ENCODE measurements around the gene MRPS2. TPM values are rescaled to one million over a fixed set of nuclear protein-coding genes. Genes with fewer than 3 reads are reported as not detected.

The MRPS2 gene
- polyA plus RNA-seq, 4 donors = 32.4 to 65.9 (median 41.6) TPM

GRCh38 chr9:135484460-135485277 is 15.8 kb upstream of the MRPS2 start:
- DNase-seq = no peak
- FAIRE-seq = no peak
- 92 to 94% (median 93%) methylated on average over 47 of the region's 47 CpGs for WGBS, 3 donors
- Histone ChIP-seq H3K4me1 (ENCODE audit: control insufficient read depth in 3 of 3, insufficient read depth in 2 of 3, low read depth in 1 of 3, low read length in 2 of 3) (peaks cover 0 to 4% (median 0%) of the 10 kb centered on the region in 3 donors), H3K27ac (ENCODE audit: low read depth in 1 of 3, low read length in 2 of 3) (no peak overlapping the region), H3K9me3 (ENCODE audit: control insufficient read depth in 2 of 2, insufficient read depth in 1 of 2, low read depth in 1 of 2, low read length in 1 of 2) (no peaks in the 10 kb centered on the region), H3K36me3 (ENCODE audit: control insufficient read depth in 3 of 3, insufficient read depth in 2 of 3, low read depth in 1 of 3, low read length in 3 of 3) (peaks cover 0 to 59% (median 2%) of the 10 kb centered on the region in 3 donors), H3K4me3 (ENCODE audit: low read depth in 1 of 3, low read length in 3 of 3) (no peak overlapping the region), H3K27me3 (ENCODE audit: control insufficient read depth in 3 of 3, insufficient read depth in 3 of 3, low read length in 3 of 3) (no peaks in the 10 kb centered on the region)

- Histone ChIP-seq H3K9me3 (ENCODE audit: control insufficient read depth in 2 of 2, insufficient read depth in 1 of 2, low read depth in 1 of 2, low read length in 1 of 2) (no peaks in the 10 kb centered on the region), H3K27me3 (ENCODE audit: control insufficient read depth in 3 of 3, insufficient read depth in 3 of 3, low read length in 3 of 3) (no peaks in the 10 kb centered on the region), H3K27ac (ENCODE audit: low read depth in 1 of 3, low read length in 2 of 3) (no peak overlapping the region), H3K36me3 (ENCODE audit: control insufficient read depth in 3 of 3, insufficient read depth in 2 of 3, low read depth in 1 of 3, low read length in 3 of 3) (peaks cover 0 to 62% (median 2%) of the 10 kb centered on the region in 3 donors), H3K4me3 (ENCODE audit: low read depth in 1 of 3, low read length in 3 of 3) (no peak overlapping the region), H3K4me1 (ENCODE audit: control insufficient read depth in 3 of 3, insufficient read depth in 2 of 3, low read depth in 1 of 3, low read length in 2 of 3) (peaks cover 0 to 4% (median 0%) of the 10 kb centered on the region in 3 donors)
- DNase-seq (no peak), FAIRE-seq (no peak)
- WGBS, 3 donors = 93 to 96% (median 95%) methylated on average over 25 of the region's 25 CpGs
Observed at GRCh38 chr9:135485385-135485784, 15.1 kb upstream of the MRPS2 start.

GRCh38 chr9:135485832-135486231 is 14.7 kb upstream of the MRPS2 start:
- no peaks in the 10 kb centered on the region for H3K9me3 ChIP-seq (ENCODE audit: control insufficient read depth in 2 of 2, insufficient read depth in 1 of 2, low read depth in 1 of 2, low read length in 1 of 2)
- H3K36me3 ChIP-seq (ENCODE audit: control insufficient read depth in 3 of 3, insufficient read depth in 2 of 3, low read depth in 1 of 3, low read length in 3 of 3) = peaks cover 0 to 62% (median 2%) of the 10 kb centered on the region in 3 donors
- H3K27me3 ChIP-seq (ENCODE audit: control insufficient read depth in 3 of 3, insufficient read depth in 3 of 3, low read length in 3 of 3) = no peaks in the 10 kb centered on the region
- no peak for FAIRE-seq
- no peak overlapping the region for H3K4me3 ChIP-seq (ENCODE audit: low read depth in 1 of 3, low read length in 3 of 3)
- no peak for DNase-seq
- no peak overlapping the region for H3K27ac ChIP-seq (ENCODE audit: low read depth in 1 of 3, low read length in 2 of 3)
- WGBS, 3 donors = 92 to 94% (median 93%) methylated on average over 21 of the region's 21 CpGs
- peaks cover 0 to 2% (median 0%) of the 10 kb centered on the region in 3 donors for H3K4me1 ChIP-seq (ENCODE audit: control insufficient read depth in 3 of 3, insufficient read depth in 2 of 3, low read depth in 1 of 3, low read length in 2 of 3)

- no peaks in the 10 kb centered on the region for H3K4me1 ChIP-seq (ENCODE audit: control insufficient read depth in 3 of 3, insufficient read depth in 2 of 3, low read depth in 1 of 3, low read length in 2 of 3)
- H3K36me3 ChIP-seq (ENCODE audit: control insufficient read depth in 3 of 3, insufficient read depth in 2 of 3, low read depth in 1 of 3, low read length in 3 of 3) = peaks cover 0 to 66% (median 2%) of the 10 kb centered on the region in 3 donors
- no peak overlapping the region for H3K4me3 ChIP-seq (ENCODE audit: low read depth in 1 of 3, low read length in 3 of 3)
- H3K27ac ChIP-seq (ENCODE audit: low read depth in 1 of 3, low read length in 2 of 3) = no peak overlapping the region
- DNase-seq (no peak), FAIRE-seq (no peak)
- H3K9me3 ChIP-seq (ENCODE audit: control insufficient read depth in 2 of 2, insufficient read depth in 1 of 2, low read depth in 1 of 2, low read length in 1 of 2) = no peaks in the 10 kb centered on the region
- no peaks in the 10 kb centered on the region for H3K27me3 ChIP-seq (ENCODE audit: control insufficient read depth in 3 of 3, insufficient read depth in 3 of 3, low read length in 3 of 3)
- WGBS, 3 donors = 92 to 93% (median 93%) methylated on average over 33 of the region's 33 CpGs
Observed at GRCh38 chr9:135486267-135487065, 14.0 kb upstream of the MRPS2 start.

- no peak for DNase-seq
- no peaks in the 10 kb centered on the region for H3K27me3 ChIP-seq (ENCODE audit: control insufficient read depth in 3 of 3, insufficient read depth in 3 of 3, low read length in 3 of 3)
Observed at GRCh38 chr9:135487281-135488012, 13.0 kb upstream of the MRPS2 start.

GRCh38 chr9:135488013-135488330 is 12.5 kb upstream of the MRPS2 start:
- no peaks in the 10 kb centered on the region for H3K27me3 ChIP-seq (ENCODE audit: control insufficient read depth in 3 of 3, insufficient read depth in 3 of 3, low read length in 3 of 3)
- peaks cover 0 to 3% (median 0%) of the 10 kb centered on the region in 3 donors for H3K4me1 ChIP-seq (ENCODE audit: control insufficient read depth in 3 of 3, insufficient read depth in 2 of 3, low read depth in 1 of 3, low read length in 2 of 3)
- no peak overlapping the region for H3K27ac ChIP-seq (ENCODE audit: low read depth in 1 of 3, low read length in 2 of 3)
- H3K4me3 ChIP-seq (ENCODE audit: low read depth in 1 of 3, low read length in 3 of 3) = no peak overlapping the region
- DNase-seq (no peak), FAIRE-seq (no peak)
- no peaks in the 10 kb centered on the region for H3K9me3 ChIP-seq (ENCODE audit: control insufficient read depth in 2 of 2, insufficient read depth in 1 of 2, low read depth in 1 of 2, low read length in 1 of 2)
- H3K36me3 ChIP-seq (ENCODE audit: control insufficient read depth in 3 of 3, insufficient read depth in 2 of 3, low read depth in 1 of 3, low read length in 3 of 3) = peaks cover 0 to 63% (median 2%) of the 10 kb centered on the region in 3 donors
- WGBS, 3 donors = 96 to 98% (median 96%) methylated on average over 18 of the region's 18 CpGs

More at GRCh38 chr9:135487281-135488012, 13.0 kb upstream of the MRPS2 start:
- Histone ChIP-seq H3K4me3 (ENCODE audit: low read depth in 1 of 3, low read length in 3 of 3) (no peak overlapping the region), H3K36me3 (ENCODE audit: control insufficient read depth in 3 of 3, insufficient read depth in 2 of 3, low read depth in 1 of 3, low read length in 3 of 3) (peaks cover 0 to 66% (median 2%) of the 10 kb centered on the region in 3 donors), H3K9me3 (ENCODE audit: control insufficient read depth in 2 of 2, insufficient read depth in 1 of 2, low read depth in 1 of 2, low read length in 1 of 2) (no peaks in the 10 kb centered on the region), H3K27ac (ENCODE audit: low read depth in 1 of 3, low read length in 2 of 3) (no peak overlapping the region), H3K4me1 (ENCODE audit: control insufficient read depth in 3 of 3, insufficient read depth in 2 of 3, low read depth in 1 of 3, low read length in 2 of 3) (peaks cover 0 to 3% (median 0%) of the 10 kb centered on the region in 3 donors)
- FAIRE-seq = no peak
- WGBS, 3 donors = 94 to 97% (median 94%) methylated on average over 33 to 40 of the region's 40 CpGs

- FAIRE-seq (no peak), DNase-seq (no peak)
Observed at GRCh38 chr9:135488527-135488926, 12.0 kb upstream of the MRPS2 start.

More at GRCh38 chr9:135488527-135488926, 12.0 kb upstream of the MRPS2 start:
- H3K4me3 ChIP-seq (ENCODE audit: low read depth in 1 of 3, low read length in 3 of 3) = no peak overlapping the region
- H3K36me3 ChIP-seq (ENCODE audit: control insufficient read depth in 3 of 3, insufficient read depth in 2 of 3, low read depth in 1 of 3, low read length in 3 of 3) = peaks cover 0 to 59% (median 2%) of the 10 kb centered on the region in 3 donors
- H3K9me3 ChIP-seq (ENCODE audit: control insufficient read depth in 2 of 2, insufficient read depth in 1 of 2, low read depth in 1 of 2, low read length in 1 of 2) = no peaks in the 10 kb centered on the region
- H3K27ac ChIP-seq (ENCODE audit: low read depth in 1 of 3, low read length in 2 of 3) = no peak overlapping the region
- H3K27me3 ChIP-seq (ENCODE audit: control insufficient read depth in 3 of 3, insufficient read depth in 3 of 3, low read length in 3 of 3) = no peaks in the 10 kb centered on the region
- H3K4me1 ChIP-seq (ENCODE audit: control insufficient read depth in 3 of 3, insufficient read depth in 2 of 3, low read depth in 1 of 3, low read length in 2 of 3) = peaks cover 0 to 3% (median 0%) of the 10 kb centered on the region in 3 donors
- WGBS, 3 donors = 90 to 93% (median 91%) methylated on average over 17 of the region's 17 CpGs
